ENCODE data around the gene KIAA1958. TPM values are rescaled to one million over a fixed set of nuclear protein-coding genes. Genes with fewer than 3 reads are reported as not detected.

Gene KIAA1958
- total and polyA plus RNA-seq, 2 of the 8 experiments (the other 6 are each of a cell fraction or from before 2014, with no cell fraction given), result 11.4 to 43.8 TPM

GRCh38 chr9:112699230-112699629, 212.6 kb downstream of the KIAA1958 start:
- no peak overlapping the region for H3K4me2 ChIP-seq (ENCODE audit: insufficient read depth in 1 of 2, low read depth in 2 of 2, low read length in 2 of 2)
- CTCF ChIA-PET (ENCODE audit: partially characterized antibody), result no interaction called here
- H4K8ac ChIP-seq (ENCODE audit: extremely low read depth, insufficient read depth, low read length), result no peak overlapping the region
- no peak overlapping the region for H3K4me3 ChIP-seq (ENCODE audit: extremely low read depth in 1 of 4, insufficient read depth in 2 of 4, low read depth in 3 of 4, low read length in 4 of 4)
- no peak overlapping the region for H2BK12ac ChIP-seq (ENCODE audit: low read depth, low read length)
- H2AK5ac ChIP-seq (ENCODE audit: low read depth, low read length), result no peak overlapping the region
- H3K4ac ChIP-seq (replicated peaks; ENCODE audit: insufficient read length, low read depth, low read length), result no peak overlapping the region
- WGBS, 2 experiments (ENCODE audit: extremely low coverage in 1 of 2, insufficient coverage in 1 of 2, insufficient read length in 1 of 2, insufficient replicate concordance in 2 of 2, low coverage in 1 of 2, low lambda C conversion rate in 2 of 2, missing lambda C conversion rate in 1 of 2), result 91% methylated on average over 5 of the region's 5 CpGs; no CpG with 5 or more reads in 1 of the 2 experiments
- H3K9me3 ChIP-seq (ENCODE audit: insufficient read depth in 2 of 2, low read depth in 1 of 2, low read length in 1 of 2), result no peaks in the 10 kb centered on the region
- POLR2A ChIA-PET (ENCODE audit: partially characterized antibody), result no interaction called here
- H2BK20ac ChIP-seq (ENCODE audit: low read length), result no peak overlapping the region
- H3K36me3 ChIP-seq (ENCODE audit: control insufficient read depth in 2 of 4, insufficient read depth in 4 of 4, low read length in 3 of 4), result peaks cover 0 to 4% (median 0%) of the 10 kb centered on the region in 4 experiments; a peak in 1 of 8 replicates
- no peaks in the 10 kb centered on the region for H3K23me2 ChIP-seq (ENCODE audit: low read depth, low read length)
- no peak overlapping the region for H2BK15ac ChIP-seq (ENCODE audit: low read length)
- no peaks in the 10 kb centered on the region for H3K4me1 ChIP-seq (replicated peaks in 1 of 4; ENCODE audit: control insufficient read depth in 3 of 4, insufficient read depth in 4 of 4, low read length in 3 of 4)
- no peak overlapping the region for H3K18ac ChIP-seq (ENCODE audit: extremely low read depth, low read length)
- H3K9ac ChIP-seq (replicated peaks in 1 of 4; ENCODE audit: extremely low read depth in 1 of 4, low read depth in 3 of 4, low read length in 3 of 4), result no peak overlapping the region
- H4K20me1 ChIP-seq (replicated peaks in 1 of 2; ENCODE audit: control insufficient read depth in 1 of 2, insufficient read depth in 2 of 2, low read length in 2 of 2), result peaks cover 0 to 1% of the 10 kb centered on the region in 2 experiments
- H2AFZ ChIP-seq (ENCODE audit: low read length), result no peak overlapping the region
- no peak overlapping the region for H4K5ac ChIP-seq (ENCODE audit: insufficient read length, low read depth, low read length)
- no peak overlapping the region for H3K27ac ChIP-seq (ENCODE audit: low read depth, low read length)
- no peak overlapping the region for H2BK5ac ChIP-seq (ENCODE audit: low read depth, low read length)
- no peak overlapping the region for H3K14ac ChIP-seq (ENCODE audit: insufficient read length)
- H3K27me3 ChIP-seq (replicated peaks in 1 of 4; ENCODE audit: control insufficient read depth in 3 of 4, extremely low read depth in 1 of 4, insufficient read depth in 3 of 4, low read length in 3 of 4), result no peaks in the 10 kb centered on the region
- H2BK120ac ChIP-seq (replicated peaks; ENCODE audit: low read depth, low read length), result no peak overlapping the region
- DNase-seq (ENCODE audit: low read depth in 1 of 2, low spot score in 2 of 2) (no peak), FAIRE-seq (no peak)
- H3K23ac ChIP-seq (ENCODE audit: insufficient read length), result no peak overlapping the region
- no peak overlapping the region for H3K56ac ChIP-seq (replicated peaks; ENCODE audit: insufficient read length, low read depth, low read length)
- H4K91ac ChIP-seq (replicated peaks; ENCODE audit: insufficient read length, low read length), result no peak overlapping the region
- H3K79me2 ChIP-seq (ENCODE audit: control insufficient read depth in 1 of 2, insufficient read depth in 2 of 2, low read length in 2 of 2), result peaks cover 0 to 5% of the 10 kb centered on the region in 2 experiments; a peak in 1 of 4 replicates
- peaks cover 2% of the 10 kb centered on the region; the same call in 1 of the 2 replicates for H3K79me1 ChIP-seq (ENCODE audit: low read depth, low read length)
- TF ChIP-seq TEAD4 (IDR thresholded peaks at IDR 0.05; ENCODE audit: low read depth, low read length), result no peak
- no peak for TF ChIP-seq SAP30 (IDR thresholded peaks at IDR 0.05; ENCODE audit: insufficient read depth, insufficient replicate concordance, low read length)
- no peak for TF ChIP-seq USF2 (IDR thresholded peaks at IDR 0.05; ENCODE audit: low read length)
- TF ChIP-seq RBBP5 (IDR thresholded peaks at IDR 0.05; ENCODE audit: borderline replicate concordance, low read depth, low read length), result no peak
- no peak for TF ChIP-seq CTBP2 (IDR thresholded peaks at IDR 0.05; ENCODE audit: borderline replicate concordance, insufficient read depth, insufficient read length, low read length)
- TF ChIP-seq SP1 (IDR thresholded peaks at IDR 0.05; ENCODE audit: low read depth, low read length), result no peak
- no peak for TF ChIP-seq NRF1 (IDR thresholded peaks at IDR 0.05; ENCODE audit: low read depth, low read length)
- TF ChIP-seq CBX8 (IDR thresholded peaks at IDR 0.05; ENCODE audit: borderline replicate concordance, low read depth, low read length), result no peak
- TF ChIP-seq PHF8 (conservative IDR thresholded peaks at IDR 0.05; ENCODE audit: low read depth, low read length), result no peak
- TF ChIP-seq SIX5 (IDR thresholded peaks at IDR 0.05; ENCODE audit: low read depth, low read length), result no peak

Data from H1 (cell line).